ENCODE results near the gene VGLL4. TPM values are rescaled to one million over a fixed set of nuclear protein-coding genes. Genes with fewer than 3 reads are reported as not detected.
A peak's percentile ranks its signal among the peaks of the same experiment; 100 is the strongest.

The VGLL4 gene
- total RNA-seq, 1 experiment from 2014 or later = 66.0 TPM

DNA sequence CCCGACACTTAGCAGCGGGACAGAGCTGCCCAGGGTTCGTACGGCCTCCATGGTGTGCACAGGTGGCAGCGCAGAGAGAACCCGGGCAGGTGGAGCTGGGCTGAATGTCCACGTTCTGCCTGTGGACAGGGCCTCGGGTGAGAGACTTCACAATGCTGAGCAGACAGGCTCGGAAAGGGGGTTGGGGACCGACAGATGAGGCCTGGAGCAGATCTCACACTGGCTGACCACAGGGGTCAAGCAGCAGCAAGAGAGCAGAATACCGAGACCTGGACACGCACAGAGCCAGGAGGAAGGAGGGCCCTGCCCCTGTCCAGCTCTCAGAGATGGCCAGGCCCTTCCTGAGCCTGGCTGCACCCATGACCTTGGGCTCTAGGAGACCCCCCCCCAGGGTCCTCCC, 83.0 kb downstream of the VGLL4 start:
- CTCF ChIA-PET = interaction anchor here (0.5 kb wide), 1 partner anchor 80 kb away, joined by 4 read pairs; no protein-coding TSS in a partner anchor
- Histone ChIP-seq H3K27ac (ENCODE audit: low read length) (peak overlapping the region; percentile 96), H3K9me3 (ENCODE audit: control insufficient read depth, insufficient read depth, low read depth, low read length) (no peaks in the 10 kb centered on the region), H3K4me1 (ENCODE audit: control insufficient read depth, insufficient read depth, low read length) (peaks cover 81% of the 10 kb centered on the region), H3K36me3 (ENCODE audit: control insufficient read depth, insufficient read depth, low read length) (peaks cover 2% of the 10 kb centered on the region), H3K27me3 (ENCODE audit: control insufficient read depth, insufficient read depth, low read length) (no peaks in the 10 kb centered on the region), H3K4me3 (ENCODE audit: low read depth in 2 of 2, low read length in 2 of 2) (no peak overlapping the region)
- in situ Hi-C loops (cut with HindIII; ENCODE audit: low pct_unique_long_range_greater_than_20kb, low sequenced_read_pairs) = no loop called here
- POLR2A ChIA-PET = interaction anchor here (0.7 kb wide), 1 partner anchor 52 kb away, joined by 3 read pairs; no protein-coding TSS in a partner anchor
- BruUV-seq (replicated peaks) = no TSS peak
- DNase-seq (ENCODE audit: low read depth, low spot score) (no peak), ATAC-seq (peak; percentile 20)
- no peak for TF ChIP-seq POLR2AphosphoS5 (IDR thresholded peaks at IDR 0.05; ENCODE audit: low read depth, low read length)
- TF ChIP-seq SIN3A (IDR thresholded peaks at IDR 0.05; ENCODE audit: borderline replicate concordance, insufficient read depth, low read depth, low read length) = no peak
- TF ChIP-seq, protein P1, sequence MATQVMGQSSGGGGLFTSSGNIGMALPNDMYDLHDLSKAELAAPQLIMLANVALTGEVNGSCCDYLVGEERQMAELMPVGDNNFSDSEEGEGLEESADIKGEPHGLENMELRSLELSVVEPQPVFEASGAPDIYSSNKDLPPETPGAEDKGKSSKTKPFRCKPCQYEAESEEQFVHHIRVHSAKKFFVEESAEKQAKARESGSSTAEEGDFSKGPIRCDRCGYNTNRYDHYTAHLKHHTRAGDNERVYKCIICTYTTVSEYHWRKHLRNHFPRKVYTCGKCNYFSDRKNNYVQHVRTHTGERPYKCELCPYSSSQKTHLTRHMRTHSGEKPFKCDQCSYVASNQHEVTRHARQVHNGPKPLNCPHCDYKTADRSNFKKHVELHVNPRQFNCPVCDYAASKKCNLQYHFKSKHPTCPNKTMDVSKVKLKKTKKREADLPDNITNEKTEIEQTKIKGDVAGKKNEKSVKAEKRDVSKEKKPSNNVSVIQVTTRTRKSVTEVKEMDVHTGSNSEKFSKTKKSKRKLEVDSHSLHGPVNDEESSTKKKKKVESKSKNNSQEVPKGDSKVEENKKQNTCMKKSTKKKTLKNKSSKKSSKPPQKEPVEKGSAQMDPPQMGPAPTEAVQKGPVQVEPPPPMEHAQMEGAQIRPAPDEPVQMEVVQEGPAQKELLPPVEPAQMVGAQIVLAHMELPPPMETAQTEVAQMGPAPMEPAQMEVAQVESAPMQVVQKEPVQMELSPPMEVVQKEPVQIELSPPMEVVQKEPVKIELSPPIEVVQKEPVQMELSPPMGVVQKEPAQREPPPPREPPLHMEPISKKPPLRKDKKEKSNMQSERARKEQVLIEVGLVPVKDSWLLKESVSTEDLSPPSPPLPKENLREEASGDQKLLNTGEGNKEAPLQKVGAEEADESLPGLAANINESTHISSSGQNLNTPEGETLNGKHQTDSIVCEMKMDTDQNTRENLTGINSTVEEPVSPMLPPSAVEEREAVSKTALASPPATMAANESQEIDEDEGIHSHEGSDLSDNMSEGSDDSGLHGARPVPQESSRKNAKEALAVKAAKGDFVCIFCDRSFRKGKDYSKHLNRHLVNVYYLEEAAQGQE (IDR thresholded peaks at IDR 0.05; ENCODE audit: insufficient read depth in 1 of 2, low read depth in 2 of 2, low read length in 1 of 2) = 0 out of 4 replicates have a peak, but pooled peaks of 1 of the 2 experiments have one; percentile 8
- no peak for TF ChIP-seq TCF7L2 (IDR thresholded peaks at IDR 0.05; ENCODE audit: low read depth, low read length)
- TF ChIP-seq CTCF (IDR thresholded peaks at IDR 0.05) = no peak
- intact Hi-C loops (cut with micrococcal nuclease; ENCODE audit: unreplicated experiment) = no loop called here

DNA sequence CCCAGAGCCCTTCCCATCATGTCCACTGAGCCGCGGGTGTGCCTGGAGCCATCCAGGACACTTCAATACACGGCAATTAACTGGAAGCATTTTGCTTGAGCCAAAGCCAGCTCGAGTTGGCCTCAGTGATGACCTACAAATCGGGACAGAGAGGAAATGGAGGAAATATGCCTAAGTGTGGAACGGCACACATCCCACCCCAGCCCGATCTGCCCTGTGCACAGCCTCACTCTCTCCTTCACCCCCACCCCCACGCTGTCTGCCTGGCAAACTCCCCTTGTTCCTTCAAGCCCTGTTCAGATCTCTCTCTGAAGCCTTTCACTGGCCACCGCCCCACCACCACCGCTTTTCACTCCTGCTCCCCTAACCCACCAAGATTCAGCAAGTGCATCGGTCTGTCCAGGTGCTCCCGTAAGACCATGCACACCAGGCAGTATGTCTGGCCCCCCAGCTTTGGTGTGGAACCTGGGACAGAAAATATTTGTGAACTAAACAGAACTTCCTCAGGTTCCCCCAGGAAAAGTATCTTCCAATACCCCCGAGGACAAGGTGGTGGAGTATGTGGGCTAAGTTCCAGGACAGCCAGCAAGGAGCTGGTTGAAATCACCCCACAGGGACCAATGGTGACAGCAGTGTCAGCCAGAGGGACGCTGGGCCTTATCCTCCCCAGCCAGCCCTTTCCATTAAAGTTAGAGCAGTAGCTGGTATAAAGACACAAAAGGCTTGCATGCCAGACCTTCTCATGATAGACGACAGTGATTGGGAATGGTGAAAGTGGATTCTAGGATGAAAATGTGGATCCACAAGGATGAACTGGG, 83.7 kb downstream of the VGLL4 start:
- H3K36me3 ChIP-seq (ENCODE audit: control insufficient read depth, insufficient read depth, low read length) = peaks cover 2% of the 10 kb centered on the region
- BruUV-seq (replicated peaks) = no TSS peak
- ChIA-PET POLR2A (no interaction called here), CTCF (interaction anchor here (0.5 to 0.7 kb wide), 2 partner anchors 85 to 1445 kb away, joined by 5 read pairs; no protein-coding TSS in a partner anchor)
- ATAC-seq = peak; percentile 17
- no peak for DNase-seq (ENCODE audit: low read depth, low spot score)
- H3K27me3 ChIP-seq (ENCODE audit: control insufficient read depth, insufficient read depth, low read length) = no peaks in the 10 kb centered on the region
- H3K4me3 ChIP-seq (ENCODE audit: low read depth in 2 of 2, low read length in 2 of 2) = no peak overlapping the region
- intact Hi-C loops (cut with micrococcal nuclease; ENCODE audit: unreplicated experiment) (loop anchor here (5.0 to 10.0 kb wide), 2 partner anchors 45 to 82 kb away; partner anchors contain the start of gene VGLL4), in situ Hi-C loops (cut with HindIII; ENCODE audit: low pct_unique_long_range_greater_than_20kb, low sequenced_read_pairs) (no loop called here)
- H3K4me1 ChIP-seq (ENCODE audit: control insufficient read depth, insufficient read depth, low read length) = peaks cover 88% of the 10 kb centered on the region
- peak overlapping the region; percentile 96 for H3K27ac ChIP-seq (ENCODE audit: low read length)
- no peaks in the 10 kb centered on the region for H3K9me3 ChIP-seq (ENCODE audit: control insufficient read depth, insufficient read depth, low read depth, low read length)
- TF ChIP-seq TCF7L2 (IDR thresholded peaks at IDR 0.05; ENCODE audit: low read depth, low read length) = no peak
- TF ChIP-seq, protein P1 (IDR thresholded peaks at IDR 0.05; ENCODE audit: insufficient read depth in 1 of 2, low read depth in 2 of 2, low read length in 1 of 2) = no peak
- TF ChIP-seq CTCF (IDR thresholded peaks at IDR 0.05) = no peak
- no peak for TF ChIP-seq POLR2AphosphoS5 (IDR thresholded peaks at IDR 0.05; ENCODE audit: low read depth, low read length)
- no peak for TF ChIP-seq SIN3A (IDR thresholded peaks at IDR 0.05; ENCODE audit: borderline replicate concordance, insufficient read depth, low read depth, low read length)
